GM21367 (cell line): Measurements from ENCODE around the gene ZNF652.
"Not testable (repeated sequence)": the region's sequence is repeated elsewhere in the genome, so short reads cannot be mapped to it uniquely, and the experiment has no call there.

Experiments used
- ATAC-seq: cut with Tn5 transposase; IDR thresholded peaks from one replicate; pipeline ENCODE4 v1.9.1; 2021; ENCODE audit not compliant: unreplicated experiment

ZNF652 gene

DNA sequence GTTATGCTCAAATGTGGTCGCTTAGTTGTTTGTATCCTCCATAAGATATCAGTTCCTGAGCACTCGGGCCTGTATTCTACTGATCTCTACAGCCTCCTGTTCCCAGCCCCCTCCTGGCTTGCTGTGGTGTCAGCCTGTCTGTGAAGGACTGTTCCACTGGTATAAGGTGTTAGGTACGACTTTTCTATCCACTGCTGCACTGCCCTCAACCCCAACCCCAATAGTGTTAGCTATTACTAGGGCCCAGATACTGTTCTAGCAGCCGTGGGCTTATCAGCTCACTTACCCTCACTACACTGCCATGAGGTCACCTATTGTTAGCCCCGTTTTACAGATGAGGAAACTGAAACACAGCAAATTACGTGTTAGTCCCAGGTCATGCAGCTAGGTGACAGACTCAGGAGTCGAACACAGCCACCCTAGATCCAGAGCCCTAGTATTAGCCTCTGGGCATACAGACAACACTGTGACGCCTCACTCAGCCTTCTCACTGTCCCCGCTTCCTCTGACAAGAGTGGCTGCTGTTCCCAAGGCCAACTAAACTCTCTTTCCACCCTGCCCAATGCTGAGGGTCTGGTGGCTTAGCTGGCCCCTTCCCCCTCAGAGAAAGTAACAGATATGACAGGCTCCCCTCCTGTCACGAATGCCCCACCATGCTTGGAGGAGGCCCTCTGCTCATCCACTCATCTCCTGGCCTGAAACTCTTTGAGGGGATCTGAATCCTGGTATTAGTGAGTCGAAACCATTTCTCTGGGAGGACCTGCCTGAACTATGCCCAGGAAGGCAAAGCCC lies 25.6 kb upstream of the ZNF652 start:
- ATAC-seq, result no peak

DNA sequence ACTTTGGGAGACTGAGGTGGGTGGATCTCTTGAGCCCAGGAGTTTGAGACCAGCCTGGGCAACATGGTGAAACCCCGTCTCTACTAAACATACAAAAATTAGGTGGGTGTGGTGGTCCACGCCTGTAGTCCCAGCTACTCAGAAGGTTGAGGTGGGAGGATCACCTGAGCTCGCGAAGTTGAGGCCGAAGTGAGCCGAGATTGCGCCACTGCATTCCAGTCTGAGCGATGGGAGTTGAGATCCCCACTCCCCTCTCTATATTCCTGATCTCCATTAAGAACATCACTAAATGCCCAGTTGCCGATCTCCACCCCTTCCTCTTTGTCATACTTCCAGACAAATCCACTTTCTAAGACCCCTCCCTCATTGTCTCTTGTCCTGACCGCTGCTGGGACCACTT lies 24.3 kb upstream of the ZNF652 start:
- no peak for ATAC-seq

DNA sequence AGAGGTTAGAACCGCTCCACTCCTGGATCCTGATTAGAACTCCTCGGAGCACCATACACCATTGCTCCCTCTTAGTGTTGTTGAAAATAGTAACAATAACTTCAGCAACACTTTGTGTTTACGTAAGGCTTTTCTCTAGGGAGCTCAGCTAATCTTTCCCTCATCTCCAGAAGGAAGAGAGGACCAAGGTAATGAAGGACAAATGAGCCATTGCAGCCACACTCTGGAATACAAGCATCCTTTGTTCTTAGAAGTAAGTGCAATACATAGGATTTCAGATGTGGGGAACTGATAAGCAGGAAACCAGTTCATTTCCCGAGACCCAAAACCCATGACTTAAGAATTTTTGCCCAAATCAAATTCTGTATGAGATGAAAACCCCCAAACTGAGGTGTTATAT lies 22.9 kb upstream of the ZNF652 start:
- ATAC-seq, result no peak

DNA sequence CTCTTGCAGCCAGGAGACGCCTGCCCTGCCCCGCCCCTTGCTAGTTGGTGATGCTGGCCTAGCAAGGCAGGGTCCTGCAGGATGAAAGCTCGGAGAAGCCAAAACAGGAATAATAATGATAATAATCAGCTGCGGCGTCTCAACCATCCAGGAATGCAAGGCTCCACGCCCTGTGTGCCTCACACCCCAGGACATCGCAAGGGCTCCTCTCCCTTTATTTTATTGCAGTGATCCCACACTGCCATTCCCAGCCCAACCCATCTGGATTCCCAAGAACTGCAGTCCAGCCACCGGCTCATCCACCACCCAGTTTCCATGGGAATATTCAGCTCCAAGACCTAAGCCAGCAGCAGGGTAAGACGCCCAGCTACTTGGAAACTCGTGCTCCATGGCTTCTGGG lies 21.0 kb upstream of the ZNF652 start:
- ATAC-seq, result no peak

DNA sequence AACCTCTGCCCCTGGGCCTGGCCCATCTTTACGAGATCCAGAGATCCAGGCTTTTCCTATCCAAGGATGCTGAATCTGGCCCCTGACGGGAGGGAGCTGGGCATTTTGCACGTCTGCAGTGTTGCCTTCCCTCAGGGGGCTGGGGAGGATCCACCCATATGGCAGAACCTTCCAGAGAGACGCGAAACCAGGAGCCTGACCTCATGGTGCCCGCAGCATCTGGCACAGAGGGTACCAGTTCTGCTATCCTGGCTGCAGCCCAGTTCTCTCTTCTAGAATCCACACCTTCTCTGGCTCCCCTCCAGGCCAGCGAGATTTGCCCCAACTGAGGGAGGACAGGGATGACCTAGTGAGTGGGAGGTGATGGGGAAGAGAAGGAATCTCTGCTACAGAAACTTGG lies 20.5 kb upstream of the ZNF652 start:
- no peak for ATAC-seq

DNA sequence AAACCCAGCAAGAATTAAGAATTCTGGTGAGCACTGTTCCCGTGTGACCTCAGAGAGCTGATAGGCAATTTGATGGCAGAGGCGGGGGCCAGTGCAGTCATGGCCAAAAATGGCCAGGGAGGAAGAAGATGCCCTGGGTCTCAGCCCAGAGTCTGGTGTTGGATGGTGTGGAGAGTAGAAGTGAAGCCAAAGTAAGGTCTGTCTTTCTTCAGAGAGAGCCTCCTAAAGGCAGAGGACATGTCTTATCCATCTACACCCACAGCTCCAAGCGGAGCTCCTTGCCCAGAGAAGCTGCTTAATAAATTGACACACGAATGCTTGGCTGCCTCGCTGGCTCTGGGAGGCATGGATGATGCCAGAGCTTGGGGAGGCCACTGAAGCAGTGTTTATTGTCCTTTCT lies 19.7 kb upstream of the ZNF652 start:
- ATAC-seq, result no peak

DNA sequence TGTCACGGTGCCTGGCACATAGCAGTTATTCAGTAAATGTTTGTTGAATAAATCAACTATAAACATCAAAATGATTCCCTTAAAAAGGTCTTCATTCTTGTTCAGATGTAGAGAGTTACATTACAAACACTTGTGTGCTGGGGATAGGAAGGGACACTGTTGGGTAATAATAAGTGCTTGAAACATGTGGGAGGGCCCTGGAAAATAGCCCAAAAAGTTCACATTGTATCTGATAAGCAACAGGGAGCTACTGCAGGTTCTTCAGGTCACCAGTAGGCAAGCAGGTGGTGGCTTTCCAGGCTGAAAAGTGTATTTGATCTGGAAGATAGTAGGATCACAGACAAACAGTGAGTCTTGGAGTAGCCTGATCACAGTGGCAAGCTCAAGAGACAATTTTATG lies 19.0 kb upstream of the ZNF652 start:
- no peak for ATAC-seq

DNA sequence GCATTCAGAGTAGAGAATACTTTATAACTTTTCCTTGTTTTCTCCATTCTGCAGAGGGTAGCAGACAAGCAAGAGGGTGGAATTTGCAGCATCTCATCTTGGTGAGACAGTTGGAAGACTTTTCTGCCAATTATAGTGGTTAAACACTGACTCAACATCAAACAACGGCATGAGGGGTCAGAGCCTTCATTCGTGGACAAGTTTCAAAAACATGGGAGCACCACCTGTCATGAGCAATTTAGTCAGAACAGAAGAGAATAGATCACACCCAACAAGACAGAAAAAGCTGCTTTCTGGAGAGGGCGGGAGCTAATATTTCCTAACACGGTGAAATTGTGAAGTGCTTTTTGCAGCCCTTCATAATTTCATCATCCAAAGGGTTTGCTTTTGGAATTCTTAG lies 17.9 kb upstream of the ZNF652 start:
- no peak for ATAC-seq

DNA sequence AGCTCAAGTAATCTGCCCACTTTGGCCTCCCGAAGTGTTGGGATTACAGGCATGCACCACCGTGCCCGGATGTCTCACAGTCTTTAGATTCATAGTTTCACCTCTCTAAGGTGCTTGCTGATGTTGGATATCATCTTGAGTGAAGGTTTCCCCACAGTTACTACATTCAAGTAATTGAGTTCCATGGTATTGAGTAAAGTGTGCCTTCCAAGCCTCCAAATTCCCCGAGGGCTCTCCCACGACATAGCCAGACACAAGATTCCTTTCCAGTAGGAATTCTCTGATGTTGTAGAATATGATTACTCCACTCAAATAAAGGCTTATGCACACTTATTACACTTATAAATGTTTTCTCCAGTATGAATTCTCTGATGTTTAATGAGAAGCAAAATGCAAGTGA lies 16.3 kb upstream of the ZNF652 start:
- ATAC-seq, result no peak

DNA sequence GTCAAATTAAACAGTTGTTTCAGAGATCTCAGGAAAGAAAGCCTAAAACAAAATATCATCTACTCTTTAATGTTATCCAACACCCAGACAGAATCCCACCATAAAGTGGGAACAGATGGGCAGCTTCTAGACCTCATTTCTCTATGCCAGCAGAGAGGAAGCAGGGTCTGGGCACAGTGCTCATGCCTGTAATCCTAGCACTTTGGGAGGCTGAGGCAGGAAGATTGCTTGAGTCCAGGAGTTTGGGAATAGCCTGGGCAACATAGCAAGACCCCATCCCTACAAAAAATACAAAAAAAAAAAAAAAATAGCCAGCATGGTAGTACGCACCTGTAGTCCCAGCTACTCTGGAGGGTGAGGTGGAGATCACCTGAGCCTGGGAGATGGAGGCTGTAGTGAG lies 13.5 kb upstream of the ZNF652 start:
- no peak for ATAC-seq

DNA sequence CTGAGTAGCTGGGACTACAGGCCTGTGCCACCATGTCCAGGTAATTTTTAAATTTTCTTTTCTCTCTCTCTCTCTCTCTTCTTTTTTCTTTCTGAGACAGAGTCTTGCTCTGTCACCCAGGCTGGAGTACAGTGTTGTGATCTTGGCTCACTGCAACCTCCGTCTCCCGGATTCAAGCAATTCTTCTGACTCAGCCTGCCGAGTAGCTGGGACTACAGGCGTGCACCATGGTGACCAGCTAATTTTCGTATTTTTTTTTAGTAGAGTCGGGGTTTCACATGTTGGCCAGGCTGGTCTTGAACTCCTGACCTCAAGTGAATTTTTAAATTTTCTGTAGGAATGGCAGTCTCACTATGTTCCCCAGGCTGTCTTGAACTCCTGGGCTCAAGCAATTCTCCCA lies 11.1 kb upstream of the ZNF652 start:
- no peak for ATAC-seq

DNA sequence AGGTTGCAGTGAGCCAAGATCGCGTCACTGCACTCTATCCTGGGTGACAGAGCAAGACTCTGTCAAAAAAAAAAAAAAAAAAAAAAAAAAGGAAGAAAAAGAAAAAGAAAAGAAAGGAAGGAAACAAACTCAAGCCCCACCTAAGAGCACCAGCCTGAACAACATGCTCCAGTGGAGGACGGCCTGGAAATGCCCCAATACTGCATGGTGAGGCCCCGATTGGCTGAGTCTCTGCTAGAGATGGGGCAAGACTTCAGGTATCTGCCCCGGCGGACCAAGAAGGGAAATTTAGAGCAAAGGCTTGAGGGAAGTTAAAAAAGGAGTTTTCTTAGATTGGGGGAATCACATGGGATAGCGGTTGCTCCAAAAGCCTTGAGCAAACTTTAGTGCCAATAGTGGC lies 10.4 kb upstream of the ZNF652 start:
- ATAC-seq, result no peak

DNA sequence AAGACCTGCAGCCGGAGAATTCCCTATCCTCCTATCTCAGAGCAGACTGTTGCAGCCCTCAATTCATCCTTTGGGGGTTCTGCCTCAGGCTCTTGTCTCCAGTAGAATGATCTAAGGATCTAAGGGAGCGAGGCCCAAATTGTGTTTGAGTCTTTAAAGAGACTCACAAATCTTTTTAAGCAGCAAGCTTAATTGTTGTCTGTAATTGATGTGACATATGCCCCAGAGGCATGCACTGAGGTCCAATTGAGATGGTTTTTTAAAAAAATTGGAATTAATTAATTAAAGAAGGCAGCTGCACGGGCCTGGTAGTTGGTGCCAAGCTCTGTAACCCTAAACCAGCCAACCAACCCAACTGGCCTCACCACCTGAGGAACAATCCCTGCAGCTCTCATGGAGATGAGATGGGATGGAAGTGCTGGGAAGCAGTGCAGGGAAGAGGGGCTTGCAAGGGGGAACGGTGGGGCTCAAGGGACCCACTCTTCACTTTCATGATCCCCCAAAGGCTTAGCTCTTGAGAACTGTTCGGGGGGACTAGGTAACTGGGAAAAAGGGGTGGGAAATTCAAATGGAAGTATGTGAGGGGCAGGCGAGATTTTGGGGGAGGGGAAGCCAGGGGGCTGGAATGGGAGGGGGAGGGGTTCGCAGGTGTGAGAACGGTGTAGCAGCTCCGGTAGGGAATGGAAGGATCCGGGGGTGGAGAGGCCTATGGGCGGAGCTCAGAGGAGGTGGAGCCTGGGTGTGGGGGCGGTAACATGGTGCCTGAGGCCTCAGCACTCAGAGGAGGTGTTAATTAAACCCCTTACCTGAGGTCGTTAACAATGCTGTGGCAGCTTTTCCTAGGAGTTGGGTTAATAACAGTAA lies 9.2 kb upstream of the ZNF652 start:
- ATAC-seq, result no peak

DNA sequence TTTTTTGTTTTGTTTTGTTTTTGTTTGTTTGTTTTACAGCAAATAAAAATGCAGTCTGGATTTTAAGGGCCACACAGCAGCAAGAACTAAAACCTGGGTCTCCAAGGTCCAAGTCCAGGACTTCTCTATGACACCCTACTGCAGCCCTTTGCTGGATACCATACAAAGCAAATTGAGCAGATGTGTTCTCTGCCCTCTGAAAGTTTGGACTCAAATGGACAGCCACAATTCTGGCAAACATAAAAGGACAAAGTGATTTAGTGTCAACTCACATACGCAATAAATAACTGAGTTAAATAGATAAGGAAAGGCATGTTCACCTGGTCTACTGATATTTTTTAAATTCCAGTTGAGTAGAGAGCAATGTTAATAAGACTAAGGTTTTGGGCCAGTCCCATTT lies 7.7 kb upstream of the ZNF652 start:
- no peak for ATAC-seq

DNA sequence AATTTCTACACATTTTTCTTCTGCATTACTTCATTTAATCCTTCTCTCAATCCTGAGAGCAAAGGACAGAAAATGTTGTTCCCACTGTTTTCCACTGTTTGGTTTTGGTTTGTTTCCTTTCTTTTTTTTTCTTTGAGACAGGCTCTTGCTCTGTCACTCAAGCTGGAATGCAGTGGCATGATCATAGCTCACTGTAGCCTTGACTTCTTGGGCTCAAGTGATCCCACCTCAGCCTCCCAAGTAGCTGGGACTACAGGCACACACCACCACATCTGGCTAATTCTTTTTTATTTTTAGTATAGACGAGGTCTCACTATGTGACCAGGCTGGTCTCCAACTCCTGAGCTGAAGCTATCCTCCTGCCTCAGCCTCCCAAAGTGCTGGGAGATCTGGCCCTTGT lies 7.0 kb upstream of the ZNF652 start:
- no peak for ATAC-seq

DNA sequence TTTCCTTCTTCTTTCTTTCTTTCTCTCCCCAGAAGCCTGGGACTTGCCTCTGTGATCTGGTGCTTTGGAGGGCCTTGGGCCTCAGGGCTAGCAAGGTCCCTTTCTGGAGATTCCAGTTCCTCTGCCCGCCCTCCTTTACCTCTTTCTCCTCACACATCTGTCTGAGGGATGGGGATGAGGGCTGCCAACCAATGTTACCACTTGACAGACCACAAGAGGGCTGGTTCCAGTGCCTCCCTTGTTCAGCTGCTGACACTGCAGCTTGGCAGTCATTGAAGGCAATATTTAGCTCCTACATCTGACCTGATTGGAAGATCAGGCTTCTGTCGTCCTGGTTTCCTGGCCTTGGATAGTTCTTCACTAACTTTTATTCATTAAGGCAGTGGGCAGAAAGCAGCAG lies 3.6 kb upstream of the ZNF652 start:
- ATAC-seq, result no peak

DNA sequence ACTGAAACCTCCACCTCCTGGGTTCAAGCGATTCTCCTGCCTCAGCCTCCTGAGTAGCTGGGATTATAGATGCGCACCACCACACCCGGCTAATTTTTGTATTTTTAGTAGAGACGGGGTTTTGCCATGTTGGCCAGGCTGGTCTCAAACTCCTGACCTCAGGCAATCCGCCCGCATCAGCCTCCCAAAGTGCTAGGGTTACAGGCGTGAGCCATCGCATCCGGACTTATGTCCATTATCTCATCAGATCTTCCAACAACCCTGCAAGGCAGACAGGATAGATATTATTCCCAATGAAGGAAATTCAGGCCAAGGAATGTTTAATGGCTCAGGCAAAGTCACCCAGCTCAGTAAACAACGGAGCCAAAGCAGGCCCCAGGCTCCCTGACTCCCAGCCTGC lies 3.1 kb upstream of the ZNF652 start:
- ATAC-seq, result not testable (repeated sequence)

DNA sequence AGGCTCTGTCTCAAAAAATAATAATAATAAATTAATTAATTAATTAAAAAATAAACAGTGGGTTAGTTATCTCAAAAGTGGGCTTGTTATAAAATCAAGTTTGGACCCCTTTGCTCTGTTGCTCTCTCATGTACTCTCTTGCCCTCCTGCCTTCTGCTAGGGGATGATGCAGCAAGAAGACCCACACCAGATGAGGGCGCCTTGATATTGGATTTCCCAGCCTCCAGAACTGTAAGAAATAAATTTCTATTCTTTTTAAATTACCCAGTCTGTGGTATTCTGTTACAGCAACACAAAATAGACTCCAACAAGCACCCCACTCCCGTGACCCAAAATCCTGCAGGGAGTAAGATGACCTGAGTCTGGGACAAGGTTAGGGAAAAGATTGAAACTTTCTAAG lies 2.1 kb upstream of the ZNF652 start:
- ATAC-seq, result no peak

DNA sequence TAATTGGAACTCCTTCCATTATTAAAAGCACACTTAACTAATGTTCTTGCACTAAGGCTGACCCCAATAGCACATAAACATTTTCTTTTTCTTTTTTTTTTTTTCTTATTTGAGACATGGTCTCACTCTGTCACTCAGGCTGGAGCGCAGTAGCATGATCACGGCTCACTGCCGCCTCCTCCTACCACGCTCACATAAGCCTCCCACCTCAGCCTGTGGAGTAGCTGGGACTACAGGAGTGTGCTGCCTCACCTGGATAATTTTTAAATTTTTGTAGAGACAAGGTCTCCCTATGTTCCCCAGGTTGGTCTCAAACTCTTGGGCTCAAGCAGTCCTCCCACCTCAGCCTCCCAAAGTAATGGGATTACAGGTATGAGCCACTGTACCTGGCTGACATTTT lies 1.2 kb upstream of the ZNF652 start:
- ATAC-seq, result no peak

DNA sequence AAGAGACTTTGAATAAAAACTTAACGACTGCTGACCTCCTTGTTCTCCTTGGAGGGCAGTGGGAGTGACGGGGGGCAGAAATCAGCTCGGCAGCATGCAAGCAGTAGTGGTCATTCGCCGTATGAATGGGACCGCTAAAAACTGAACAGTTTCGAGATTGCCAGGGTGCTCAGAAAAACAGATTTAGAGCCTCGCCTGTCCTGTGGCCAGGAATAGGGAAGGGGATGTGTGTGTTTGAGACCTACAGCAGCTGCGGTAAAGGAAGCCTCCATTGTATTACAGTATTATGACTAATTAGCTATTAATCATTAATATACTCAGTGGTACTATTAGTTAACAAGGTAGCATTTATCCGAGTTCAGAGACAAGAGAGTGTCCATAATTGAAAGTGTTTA lies 670 bp upstream of the ZNF652 start:
- no peak for ATAC-seq

DNA sequence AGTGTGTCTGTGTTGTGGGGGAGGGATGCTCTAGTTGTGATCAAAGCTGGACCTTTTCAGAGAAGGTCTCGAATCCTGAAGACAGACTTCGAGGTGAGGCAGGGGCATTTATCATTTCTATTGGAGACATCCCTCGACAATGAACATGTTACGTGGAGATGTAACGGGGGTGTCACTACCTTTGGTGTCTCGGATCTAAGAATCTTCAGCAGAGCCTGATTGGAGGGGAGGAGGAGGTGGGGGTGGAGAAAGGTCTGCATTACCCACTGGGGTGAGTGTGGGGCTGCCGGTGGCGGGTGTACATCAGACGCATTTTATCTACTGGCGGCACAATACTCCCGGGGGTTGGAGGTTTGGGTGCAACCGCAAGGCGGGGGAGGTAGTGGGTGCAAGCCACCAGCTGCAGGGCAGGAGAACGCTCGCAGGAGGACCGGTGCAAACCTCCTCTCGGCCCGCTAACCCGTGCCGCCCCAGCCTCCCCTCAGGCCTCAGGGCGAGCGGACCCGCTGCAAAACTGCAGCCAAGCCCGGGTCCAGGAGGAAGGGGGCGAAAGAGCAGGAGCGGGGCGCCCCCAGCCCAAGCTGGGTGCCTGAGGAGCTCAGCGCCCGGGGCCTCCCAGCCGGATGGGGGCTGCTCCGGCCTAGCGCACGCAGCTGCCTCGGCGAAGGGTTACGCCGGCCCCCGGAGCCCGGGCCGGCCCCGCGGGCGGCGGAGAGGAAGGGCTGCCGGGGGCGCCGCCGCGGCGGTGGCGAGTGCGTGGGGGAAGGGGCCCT lies 735 bp downstream of the ZNF652 start:
- ATAC-seq, result no peak

DNA sequence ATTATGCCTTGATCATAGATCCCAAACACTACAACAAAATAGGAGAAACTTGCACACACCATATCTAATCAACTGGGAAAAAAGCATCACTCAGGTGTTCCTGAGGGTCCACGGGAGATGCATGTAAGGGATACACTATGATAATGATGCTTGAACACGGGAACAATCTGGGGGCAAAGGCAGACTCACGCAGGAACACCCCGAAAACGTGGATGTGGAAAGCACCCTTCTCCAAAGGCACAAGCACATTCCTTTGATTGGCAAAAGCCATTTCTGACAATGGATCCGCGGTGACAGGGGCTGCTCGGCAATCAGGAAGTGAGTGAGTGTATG lies 1.3 kb downstream of the ZNF652 start:
- no peak for ATAC-seq
